Measurements from ENCODE around the gene WDR59.

DNA sequence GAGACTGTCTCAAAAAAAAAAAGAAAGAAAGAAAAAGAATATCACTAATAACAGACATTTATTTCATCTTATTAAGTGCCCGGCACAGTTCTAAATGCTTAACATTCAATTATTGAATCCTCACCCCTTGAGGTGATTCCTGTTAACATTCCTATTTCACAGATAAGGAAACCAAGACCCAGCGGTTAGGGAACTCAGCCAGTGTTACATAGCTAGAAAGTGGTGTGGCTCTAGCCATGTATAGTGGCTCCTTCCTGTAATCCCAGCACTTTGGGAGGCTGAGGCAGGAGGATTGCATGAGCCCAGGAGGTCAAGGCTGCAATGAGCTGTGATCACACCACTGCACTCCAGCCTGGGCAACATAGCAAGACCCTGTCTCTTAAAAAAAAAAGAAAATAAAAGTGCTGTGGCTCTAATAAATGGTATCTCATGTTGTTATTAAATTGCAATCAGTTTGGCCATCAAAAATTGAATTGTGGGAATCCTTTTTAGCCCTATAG, 42.0 kb upstream of the WDR59 start:
- TF ChIP-seq POLR2A (conservative IDR thresholded peaks at IDR 0.05) (no peak), FOXP1 (CRISPR knock-in tag; IDR thresholded peaks at IDR 0.05) (no peak), GABPA (tag; conservative IDR thresholded peaks at IDR 0.05; ENCODE audit: low read depth) (no peak), SREBF2 (CRISPR knock-in tag; IDR thresholded peaks at IDR 0.05) (no peak)
- TF ChIP-seq, protein P1, sequence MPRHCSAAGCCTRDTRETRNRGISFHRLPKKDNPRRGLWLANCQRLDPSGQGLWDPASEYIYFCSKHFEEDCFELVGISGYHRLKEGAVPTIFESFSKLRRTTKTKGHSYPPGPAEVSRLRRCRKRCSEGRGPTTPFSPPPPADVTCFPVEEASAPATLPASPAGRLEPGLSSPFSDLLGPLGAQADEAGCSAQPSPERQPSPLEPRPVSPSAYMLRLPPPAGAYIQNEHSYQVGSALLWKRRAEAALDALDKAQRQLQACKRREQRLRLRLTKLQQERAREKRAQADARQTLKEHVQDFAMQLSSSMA (CRISPR knock-in tag; IDR thresholded peaks at IDR 0.05) = no peak
- TF ChIP-seq, protein P2, sequence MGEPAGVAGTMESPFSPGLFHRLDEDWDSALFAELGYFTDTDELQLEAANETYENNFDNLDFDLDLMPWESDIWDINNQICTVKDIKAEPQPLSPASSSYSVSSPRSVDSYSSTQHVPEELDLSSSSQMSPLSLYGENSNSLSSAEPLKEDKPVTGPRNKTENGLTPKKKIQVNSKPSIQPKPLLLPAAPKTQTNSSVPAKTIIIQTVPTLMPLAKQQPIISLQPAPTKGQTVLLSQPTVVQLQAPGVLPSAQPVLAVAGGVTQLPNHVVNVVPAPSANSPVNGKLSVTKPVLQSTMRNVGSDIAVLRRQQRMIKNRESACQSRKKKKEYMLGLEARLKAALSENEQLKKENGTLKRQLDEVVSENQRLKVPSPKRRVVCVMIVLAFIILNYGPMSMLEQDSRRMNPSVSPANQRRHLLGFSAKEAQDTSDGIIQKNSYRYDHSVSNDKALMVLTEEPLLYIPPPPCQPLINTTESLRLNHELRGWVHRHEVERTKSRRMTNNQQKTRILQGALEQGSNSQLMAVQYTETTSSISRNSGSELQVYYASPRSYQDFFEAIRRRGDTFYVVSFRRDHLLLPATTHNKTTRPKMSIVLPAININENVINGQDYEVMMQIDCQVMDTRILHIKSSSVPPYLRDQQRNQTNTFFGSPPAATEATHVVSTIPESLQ (CRISPR knock-in tag; IDR thresholded peaks at IDR 0.05) = no peak
